Activated naive CD8-positive, alpha-beta T cell treated with anti-CD3 and anti-CD28 coated beads, Interleukin-2, amount 50 U/mL, for 16 hours (primary cell): ENCODE data around the gene THPO.
"Not testable (repeated sequence)": the region's sequence is repeated elsewhere in the genome, so short reads cannot be mapped to it uniquely, and the experiment has no call there.

Source experiments
- DNase-seq: peaks from one replicate; pipeline ENCODE4 v3.0.0-alpha.2; 2020; ENCODE audit warnings: low read depth, low spot score

THPO gene

GRCh38 chr3:184349563-184350470 lies 28.2 kb downstream of the THPO start:
- DNase-seq = no peak

GRCh38 chr3:184348057-184348382 lies 30.0 kb downstream of the THPO start:
- no peak for DNase-seq

- no peak for DNase-seq
Measured at GRCh38 chr3:184347321-184348056, 30.5 kb downstream of the THPO start.

- no peak for DNase-seq
Measured at GRCh38 chr3:184346480-184347190, 31.4 kb downstream of the THPO start.

GRCh38 chr3:184345317-184346144 lies 32.5 kb downstream of the THPO start:
- DNase-seq = no peak

GRCh38 chr3:184344579-184345316 lies 33.3 kb downstream of the THPO start:
- no peak for DNase-seq

- DNase-seq = no peak
Measured at GRCh38 chr3:184343200-184343876, 34.7 kb downstream of the THPO start.

GRCh38 chr3:184341925-184342324 lies 36.1 kb downstream of the THPO start:
- no peak for DNase-seq

GRCh38 chr3:184339451-184340135 lies 38.4 kb downstream of the THPO start:
- DNase-seq = not testable (repeated sequence)

GRCh38 chr3:184339001-184339400 lies 39.0 kb downstream of the THPO start:
- no peak for DNase-seq

GRCh38 chr3:184338511-184338945 lies 39.5 kb downstream of the THPO start:
- no peak for DNase-seq

GRCh38 chr3:184337981-184338380 lies 40.0 kb downstream of the THPO start:
- DNase-seq = no peak

- no peak for DNase-seq
Measured at GRCh38 chr3:184337399-184337714, 40.6 kb downstream of the THPO start, which contains the start of gene FAM131A. TSS of gene FAM131A (plus strand) at chr3:184337600. CDS start at chr3:184337631, 31 bp downstream.

- DNase-seq = no peak
Measured at GRCh38 chr3:184336547-184337398, 41.2 kb downstream of the THPO start.

- DNase-seq = peak; percentile 73
Measured at GRCh38 chr3:184335661-184336546, 42.1 kb downstream of the THPO start.

GRCh38 chr3:184335291-184335660 lies 42.7 kb downstream of the THPO start:
- no peak for DNase-seq

GRCh38 chr3:184334470-184335158 lies 43.4 kb downstream of the THPO start:
- peak; percentile 3 for DNase-seq
